ENCODE measurements around the gene OR4F17. TPM values are rescaled to one million over a fixed set of nuclear protein-coding genes. Genes with fewer than 3 reads are reported as not detected.

Gene OR4F17
- total RNA-seq = not detected in 2 replicates

GRCh38 chr19:106804-107203 is at the start of gene OR4F17:
Gene OR4F17, plus strand, starts transcription at chr19:107104. Its CDS starts 3,575 bp downstream, at chr19:110679.

Other genes starting within 250 kb of the OR4F17 start
- gene PLPP2, start 184.3 kb downstream of the OR4F17 start, total RNA-seq = 15.3 and 32.1 TPM in 2 replicates
- gene MIER2, start 237.7 kb downstream of the OR4F17 start, total RNA-seq = 15.1 and 20.2 TPM in 2 replicates

Measured in mesangial cell (primary cell).